GM12875 (cell line): ENCODE measurements around the gene EPHA4.

Experiments used
- H3K4me3 ChIP-seq: one replicate; pipeline ENCODE4 v1.5.1; 2011; ENCODE audit warnings: low read depth, low read length, control low read depth
- TF ChIP-seq, protein P1 (sequence below): IDR thresholded peaks from 2 replicates; pipeline ENCODE4 v1.5.1; 2011; ENCODE audit warnings: low read depth, mild to moderate bottlenecking, control low read depth, inconsistent platforms, low read length, moderate library complexity, borderline replicate concordance; ENCODE audit not compliant: insufficient read depth

Gene EPHA4

DNA sequence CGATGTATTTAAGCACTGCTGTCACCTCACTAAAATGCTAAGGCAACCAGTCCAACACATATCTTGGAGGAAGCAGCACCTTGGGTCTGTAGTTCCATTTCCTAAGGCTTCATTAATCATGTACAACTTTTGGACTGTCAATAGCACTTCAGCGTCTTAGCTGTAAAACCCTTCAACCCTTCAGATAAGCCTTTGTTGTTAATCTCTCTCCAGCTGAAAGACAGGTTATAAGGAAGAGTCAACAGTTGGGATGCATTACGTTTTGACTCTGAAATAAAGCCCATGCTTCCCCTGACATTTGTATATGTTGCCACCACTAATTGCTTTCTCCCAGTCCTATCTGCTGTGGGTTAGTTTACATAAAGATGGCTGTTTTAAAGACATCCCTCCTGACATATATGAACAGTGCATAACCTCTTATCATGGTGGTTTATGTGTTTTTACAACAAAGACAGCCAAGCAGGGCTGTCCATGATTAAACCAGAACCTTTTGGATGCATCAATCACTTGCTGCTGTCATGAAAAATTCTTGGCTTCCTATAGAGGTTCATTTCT is 81.5 kb downstream of the EPHA4 start:
- TF ChIP-seq, protein P1, sequence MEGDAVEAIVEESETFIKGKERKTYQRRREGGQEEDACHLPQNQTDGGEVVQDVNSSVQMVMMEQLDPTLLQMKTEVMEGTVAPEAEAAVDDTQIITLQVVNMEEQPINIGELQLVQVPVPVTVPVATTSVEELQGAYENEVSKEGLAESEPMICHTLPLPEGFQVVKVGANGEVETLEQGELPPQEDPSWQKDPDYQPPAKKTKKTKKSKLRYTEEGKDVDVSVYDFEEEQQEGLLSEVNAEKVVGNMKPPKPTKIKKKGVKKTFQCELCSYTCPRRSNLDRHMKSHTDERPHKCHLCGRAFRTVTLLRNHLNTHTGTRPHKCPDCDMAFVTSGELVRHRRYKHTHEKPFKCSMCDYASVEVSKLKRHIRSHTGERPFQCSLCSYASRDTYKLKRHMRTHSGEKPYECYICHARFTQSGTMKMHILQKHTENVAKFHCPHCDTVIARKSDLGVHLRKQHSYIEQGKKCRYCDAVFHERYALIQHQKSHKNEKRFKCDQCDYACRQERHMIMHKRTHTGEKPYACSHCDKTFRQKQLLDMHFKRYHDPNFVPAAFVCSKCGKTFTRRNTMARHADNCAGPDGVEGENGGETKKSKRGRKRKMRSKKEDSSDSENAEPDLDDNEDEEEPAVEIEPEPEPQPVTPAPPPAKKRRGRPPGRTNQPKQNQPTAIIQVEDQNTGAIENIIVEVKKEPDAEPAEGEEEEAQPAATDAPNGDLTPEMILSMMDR, result no peak
- no peak overlapping the region for H3K4me3 ChIP-seq

DNA sequence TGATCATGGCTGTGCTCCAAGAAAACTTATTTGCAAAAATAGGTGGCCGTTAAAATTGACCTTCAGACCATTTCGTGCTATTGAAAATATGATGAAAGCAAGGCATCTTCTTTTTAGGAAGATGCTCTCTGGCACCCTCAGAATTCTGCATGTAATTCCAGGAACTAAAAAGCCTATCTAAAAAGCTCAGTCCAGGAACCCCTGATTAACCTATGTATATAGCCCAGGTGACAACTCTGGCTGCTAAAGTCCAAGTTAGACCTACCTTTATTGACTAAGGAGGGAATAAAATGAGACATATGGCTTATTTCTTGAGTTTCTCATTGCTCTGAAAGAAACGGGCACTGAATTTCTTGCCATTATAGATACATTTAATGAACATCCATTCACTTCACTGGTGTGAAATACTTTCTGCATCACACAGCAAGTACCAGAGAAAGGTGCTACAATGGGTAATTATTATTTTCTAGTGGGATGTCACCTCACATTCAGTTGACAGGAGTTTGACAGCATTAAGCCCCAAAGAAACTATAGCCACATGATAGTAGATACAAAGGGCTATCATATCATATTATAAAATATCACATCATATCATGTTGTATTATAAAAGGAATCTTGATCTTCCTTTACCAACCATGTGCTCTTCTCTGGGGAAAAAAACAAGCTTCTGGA is 83.8 kb downstream of the EPHA4 start:
- TF ChIP-seq, protein P1, result no peak
- no peak overlapping the region for H3K4me3 ChIP-seq

DNA sequence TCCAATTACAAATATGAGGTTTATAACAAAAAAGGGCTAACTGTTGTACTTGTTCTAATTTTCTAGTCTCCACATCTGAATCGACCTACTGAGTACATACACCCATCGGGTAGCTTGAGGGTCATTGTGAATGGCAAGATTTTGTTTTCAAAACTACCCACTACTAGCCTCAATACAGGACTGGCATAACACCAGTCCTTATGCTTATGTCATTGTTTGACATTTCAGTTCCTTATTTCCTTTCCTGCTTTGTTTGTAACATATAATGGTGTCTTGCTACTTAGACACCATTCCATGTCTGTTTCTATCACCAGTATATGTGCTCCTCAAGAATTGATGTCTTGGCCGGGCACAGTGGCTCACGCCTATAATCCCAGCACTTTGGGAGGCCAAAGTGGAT is 86.0 kb downstream of the EPHA4 start:
- TF ChIP-seq, protein P1, result no peak
- H3K4me3 ChIP-seq, result no peak overlapping the region

DNA sequence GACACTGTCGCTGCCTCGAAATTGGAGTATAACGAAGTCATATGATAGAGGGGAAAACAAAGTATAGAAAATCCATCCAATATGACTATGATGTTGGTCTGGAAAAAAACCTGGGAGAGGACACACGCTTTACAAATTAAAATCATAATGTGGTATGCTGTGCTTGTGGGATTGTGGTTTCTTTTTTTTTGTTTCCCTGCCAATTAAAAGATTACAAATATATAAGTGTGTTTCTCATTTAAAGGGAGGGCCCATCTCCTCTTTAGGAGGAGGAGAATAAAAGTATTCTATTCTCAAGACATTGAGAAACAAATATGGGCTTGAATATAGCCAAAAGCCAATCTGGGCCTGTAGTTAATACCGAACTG is 86.6 kb downstream of the EPHA4 start:
- H3K4me3 ChIP-seq, result no peak overlapping the region
- TF ChIP-seq, protein P1, result no peak

DNA sequence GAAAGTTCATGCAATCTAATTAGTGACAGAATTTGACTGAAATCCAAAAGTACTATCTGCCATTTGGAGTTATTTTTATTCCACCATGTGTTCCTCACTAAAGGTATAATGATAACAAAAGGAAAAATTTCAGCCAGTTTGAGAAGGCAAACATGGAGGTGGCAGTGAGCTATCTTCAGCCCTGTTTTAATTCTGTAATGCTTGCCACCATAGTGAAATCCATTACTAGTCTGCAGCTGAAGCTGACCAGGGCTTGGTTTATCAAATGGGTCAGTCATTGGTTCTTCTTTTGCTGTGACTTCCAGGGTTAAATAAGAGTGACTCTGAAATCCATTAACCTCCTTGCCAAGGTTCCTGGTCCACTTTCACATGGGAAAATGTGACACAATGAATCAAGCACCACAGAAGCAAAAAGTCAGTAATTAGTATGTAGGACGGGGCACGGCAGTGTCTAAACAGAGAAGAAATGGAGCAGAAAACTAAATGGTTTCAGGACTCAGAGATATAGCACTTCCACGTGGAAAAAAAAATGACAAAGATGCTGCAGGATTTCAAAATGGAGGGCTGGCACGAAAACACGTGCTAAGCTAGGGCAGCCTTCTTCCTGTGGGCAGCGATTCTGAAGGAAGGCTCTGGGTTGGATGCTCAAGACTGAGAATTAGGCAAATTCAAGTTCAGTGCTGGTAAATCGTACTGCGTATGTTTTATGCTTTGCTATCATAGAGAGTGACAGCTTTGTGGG is 87.2 kb downstream of the EPHA4 start:
- H3K4me3 ChIP-seq, result no peak overlapping the region
- TF ChIP-seq, protein P1, result no peak

DNA sequence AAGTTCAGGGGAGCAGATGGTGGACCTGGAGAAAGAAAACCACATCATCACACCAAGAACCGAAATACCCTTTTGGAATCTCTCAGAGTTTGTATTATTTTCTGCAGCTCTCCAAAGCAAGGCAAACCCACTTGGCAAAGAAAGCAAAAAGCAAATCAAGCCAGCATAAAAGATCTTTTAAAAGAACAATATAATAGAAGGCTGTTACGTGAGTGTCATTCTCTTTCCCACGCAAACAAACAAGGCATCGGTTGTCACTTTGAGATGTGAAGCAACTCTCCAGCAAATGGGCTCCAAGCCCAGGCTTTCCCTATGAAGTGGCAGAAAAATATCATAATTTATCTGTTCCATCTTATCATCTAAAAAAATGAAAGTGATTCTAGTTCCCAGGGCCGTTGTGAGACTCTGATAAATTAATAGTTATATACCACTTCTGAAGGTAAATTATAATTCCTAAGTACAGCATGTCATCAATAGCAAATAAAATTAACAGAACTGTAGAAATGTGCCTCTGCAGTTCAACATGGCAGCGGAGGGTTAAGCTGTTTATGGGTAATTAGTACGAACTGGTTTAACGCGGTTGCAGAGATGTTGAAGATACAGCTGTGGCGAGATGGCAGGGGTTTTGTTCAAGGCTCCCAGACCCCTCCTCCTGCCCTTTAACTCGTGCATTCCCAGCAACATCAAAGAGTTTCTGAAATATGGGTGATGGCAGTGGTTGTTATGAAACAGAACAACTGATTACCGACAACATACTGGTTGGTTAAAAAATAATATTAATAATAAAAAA is 89.2 kb downstream of the EPHA4 start:
- TF ChIP-seq, protein P1, result no peak
- no peak overlapping the region for H3K4me3 ChIP-seq
